Spleen (tissue), 11 donors: ENCODE measurements around the gene ZNF692. TPM values are rescaled to one million over a fixed set of nuclear protein-coding genes. Genes with fewer than 3 reads are reported as not detected.

Source experiments
- DNase-seq: peaks from one replicate; pipeline ENCODE4 v3.0.0-alpha.2; 2020
- H3K27ac ChIP-seq, 8 donors: fragments of 200-600 bp; sonication (generic) in 7 of 8; 1 replicate in 4 of 8; 2 replicates in 4 of 8; pipeline versions ENCODE4 v1.5.0 to v1.8.0; 2016 to 2021; ENCODE audit warnings: inconsistent platforms in 4 of 8, mild to moderate bottlenecking in 4 of 8, moderate library complexity in 1 of 8
- H3K27me3 ChIP-seq, 7 donors: fragments of 200-600 bp; sonication (generic) in 6 of 7; replicated peaks in 1 of 7; 1 replicate in 4 of 7; 2 replicates in 3 of 7; pipeline versions ENCODE4 v1.5.0 to v1.8.0; 2016 to 2021; ENCODE audit warnings: inconsistent platforms in 3 of 7, mild to moderate bottlenecking in 1 of 7
- H3K36me3 ChIP-seq, 6 donors: fragments of 200-600 bp; sonication (generic) in 5 of 6; 1 replicate in 4 of 6; 2 replicates in 2 of 6; pipeline versions ENCODE4 v1.5.0 to v1.8.0; 2016 to 2021; ENCODE audit warnings: inconsistent platforms in 2 of 6
- H3K4me1 ChIP-seq, 6 donors: fragments of 200-600 bp; sonication (generic) in 5 of 6; 1 replicate in 3 of 6; 2 replicates in 3 of 6; pipeline versions ENCODE4 v1.5.0 to v1.8.0; 2016 to 2021; ENCODE audit warnings: inconsistent platforms in 3 of 6
- H3K4me3 ChIP-seq, 8 donors: fragments of 200-600 bp; sonication (generic) in 7 of 8; 1 replicate in 4 of 8; 2 replicates in 4 of 8; pipeline versions ENCODE4 v1.5.0 to v1.8.0; 2016 to 2021; ENCODE audit warnings: inconsistent platforms in 4 of 8, mild to moderate bottlenecking in 4 of 8, moderate library complexity in 2 of 8
- H3K9me3 ChIP-seq, 8 donors: fragments of 200-600 bp; sonication (generic) in 7 of 8; 1 replicate in 4 of 8; 2 replicates in 4 of 8; pipeline versions ENCODE4 v1.5.0 to v1.8.0; 2016 to 2021; ENCODE audit warnings: inconsistent platforms in 4 of 8
- CTCF ChIP-seq, 11 experiments: fragments of 200-600 bp in 7 of 11; fragments of 450-650 bp in 4 of 11; sonication (generic) in 4 of 11; IDR thresholded peaks in 8 of 11; conservative IDR thresholded peaks in 3 of 11; 1 replicate in 7 of 11; 2 replicates in 4 of 11; pipeline versions ENCODE4 v1.4.0 to v1.8.0; 2016 to 2021; ENCODE audit warnings: antibody characterized with exemption in 11 of 11, inconsistent platforms in 4 of 11, mild to moderate bottlenecking in 1 of 11
- POLR2A ChIP-seq, 3 donors: fragments of 450-650 bp; IDR thresholded peaks; one replicate each; pipeline ENCODE4 v1.5.1; 2017; ENCODE audit warnings: antibody characterized with exemption in 3 of 3, mild to moderate bottlenecking in 1 of 3
- POLR2AphosphoS5 ChIP-seq, 3 donors: sonication (generic); formaldehyde crosslinking; IDR thresholded peaks; one replicate each; pipeline ENCODE4 v1.5.1; 2017; ENCODE audit warnings: antibody characterized with exemption in 3 of 3
- WGBS, 5 donors: extraction: QIAGEN DNeasy Blood & Tissue Kit in 3 of 5; methylation state at CpG; one replicate each; pipeline versions ENCODE4 v1.1.5 to v1.1.7; 2013 to 2018; 5-methylcytosine and 5-hydroxymethylcytosine counted together
- intact Hi-C: fragments of 100-400 bp; cut with DNase I; formaldehyde crosslinking; loops from one replicate; pipeline ENCODE4 v1.15.0; 2023; ENCODE audit warnings: low total_unique reads
- polyA plus RNA-seq, 3 donors: library from polyadenylated mRNA; stranded (reverse); fragments of 200-250 nt; gene quantifications; one replicate each; pipeline ENCODE4 v1.2.1, GENCODE V29; 2013
- total RNA-seq, 7 donors: library from RNA; depleted of rRNA in 3 of 7; stranded (reverse); fragments of >200 nt in 3 of 7; fragmentation: NEBNext Ultra II Directional in 4 of 7; extraction: Animal tissue kit (Norgen Biotek cat#: 25700) in 4 of 7; gene quantifications; one replicate each; pipeline versions ENCODE4 v1.1.0 to v1.2.1, GENCODE V29; 2016 to 2021
- donor health status: healthy with polysubstance abuse.
- donor health status: DM: no; HTN: no; CAD: no; lungs with moderate emphysema.
- donor health status: DM: no; HTN: no; CAD: no.
- donor health status: Bipolar disorder and iron deficiency.
- donor health status: healthy.
- donor health status: DM: no; HTN: no; CAD: no.
- donor health status: DM: yes; HTN: yes; CAD: no.

Gene ZNF692
- total and polyA plus RNA-seq, 10 donors: 33.5 to 138 (median 48.6) TPM

- peak overlapping the region in 1 of 8 donors; percentile 92 for H3K4me3 ChIP-seq
- TF ChIP-seq POLR2A (IDR thresholded peaks at IDR 0.05) (no peak), CTCF (IDR thresholded peaks at IDR 0.05 in 8 of 11, conservative IDR thresholded peaks at IDR 0.05 in 3 of 11) (no peak), POLR2AphosphoS5 (IDR thresholded peaks at IDR 0.05) (no peak)
- H3K9me3 ChIP-seq: no peaks in the 10 kb centered on the region
- peak overlapping the region in 3 of 8 donors; percentile 84 to 98 (median 96) for H3K27ac ChIP-seq
- H3K4me1 ChIP-seq: peaks cover 43 to 94% (median 90%) of the 10 kb centered on the region in 6 donors
- intact Hi-C loops: no loop called here
- H3K36me3 ChIP-seq: peaks cover 0 to 77% (median 24%) of the 10 kb centered on the region in 6 donors
- DNase-seq: peak; percentile 57
- H3K27me3 ChIP-seq: no peaks in the 10 kb centered on the region
- whole genome bisulfite sequencing, 5 donors: 72 to 90% (median 80%) methylated on average over 3 of the region's 3 CpGs
Measured at GRCh38 chr1:248821101-248821500, 37.8 kb downstream of the ZNF692 start.

- no peak overlapping the region for H3K4me3 ChIP-seq
- peaks cover 42 to 100% (median 92%) of the 10 kb centered on the region in 6 donors for H3K4me1 ChIP-seq
- intact Hi-C loops: no loop called here
- H3K27ac ChIP-seq: peak overlapping the region in 1 of 8 donors; percentile 96
- WGBS, 5 donors: 78 to 90% (median 83%) methylated on average over 7 of the region's 7 CpGs
- TF ChIP-seq POLR2AphosphoS5 (IDR thresholded peaks at IDR 0.05): no peak
- no peak for TF ChIP-seq CTCF (IDR thresholded peaks at IDR 0.05 in 8 of 11, conservative IDR thresholded peaks at IDR 0.05 in 3 of 11)
- TF ChIP-seq POLR2A (IDR thresholded peaks at IDR 0.05): no peak
- H3K27me3 ChIP-seq: no peaks in the 10 kb centered on the region
- no peaks in the 10 kb centered on the region for H3K9me3 ChIP-seq
- DNase-seq: peak; percentile 56
- H3K36me3 ChIP-seq: peaks cover 4 to 87% (median 34%) of the 10 kb centered on the region in 6 donors
Measured at GRCh38 chr1:248820041-248820585, 38.8 kb downstream of the ZNF692 start.

GRCh38 chr1:248818505-248819374, 40.1 kb downstream of the ZNF692 start:
- Histone ChIP-seq H3K9me3 (no peaks in the 10 kb centered on the region), H3K4me1 (peaks cover 29 to 88% (median 79%) of the 10 kb centered on the region in 6 donors), H3K27me3 (no peaks in the 10 kb centered on the region), H3K4me3 (peak overlapping the region in 1 of 8 donors; percentile 37), H3K36me3 (peaks cover 7 to 88% (median 47%) of the 10 kb centered on the region in 6 donors), H3K27ac (peak overlapping the region in 7 of 8 donors; percentile 57 to 90 (median 72))
- intact Hi-C loops: no loop called here
- TF ChIP-seq POLR2A (IDR thresholded peaks at IDR 0.05) (no peak), CTCF (IDR thresholded peaks at IDR 0.05 in 8 of 11, conservative IDR thresholded peaks at IDR 0.05 in 3 of 11) (no peak), POLR2AphosphoS5 (IDR thresholded peaks at IDR 0.05) (peak in 1 of 3 donors; percentile 28)
- WGBS, 5 donors: 52 to 67% (median 59%) methylated on average over 5 of the region's 5 CpGs
- DNase-seq: peak; percentile 82

DNA sequence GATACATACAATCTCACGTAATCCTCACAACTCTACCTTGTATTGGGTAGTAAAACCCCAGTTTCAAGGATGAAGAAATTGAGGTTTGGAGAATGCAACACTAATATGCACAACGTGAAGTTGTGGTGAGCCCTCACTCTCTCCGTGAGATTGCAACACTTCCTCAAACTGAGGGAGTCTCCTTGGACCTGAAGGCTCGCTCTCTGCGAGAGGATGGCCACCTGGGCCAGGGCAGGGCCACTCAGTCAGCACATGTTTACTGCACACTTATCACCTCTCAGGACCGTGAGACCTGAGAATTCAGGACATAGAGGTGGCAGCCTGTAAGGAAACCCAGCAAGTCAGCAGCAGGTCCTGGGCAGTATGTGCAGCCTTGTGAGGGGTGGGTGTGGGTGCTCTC, 41.8 kb downstream of the ZNF692 start:
- Histone ChIP-seq H3K27ac (peak overlapping the region in 7 of 8 donors; percentile 41 to 90 (median 80)), H3K4me3 (peak overlapping the region in 1 of 8 donors; percentile 19), H3K4me1 (peaks cover 17 to 81% (median 62%) of the 10 kb centered on the region in 6 donors), H3K9me3 (no peaks in the 10 kb centered on the region), H3K27me3 (no peaks in the 10 kb centered on the region), H3K36me3 (peaks cover 7 to 91% (median 59%) of the 10 kb centered on the region in 6 donors)
- WGBS, 5 donors: 19 to 46% (median 40%) methylated on average over 5 to 6 of the region's 6 CpGs
- intact Hi-C loops: no loop called here
- TF ChIP-seq CTCF (IDR thresholded peaks at IDR 0.05 in 8 of 11, conservative IDR thresholded peaks at IDR 0.05 in 3 of 11) (no peak), POLR2AphosphoS5 (IDR thresholded peaks at IDR 0.05) (peak in 1 of 3 donors; percentile 78)
- peak; percentile 83 for DNase-seq
